GM12891 (cell line): Measurements from ENCODE around the gene OR2H1.

ENCODE experiments used
- POLR2A ChIP-seq: IDR thresholded peaks from 2 replicates; pipeline ENCODE4 v1.6.1; 2011; ENCODE audit warnings: low read depth, low read length, control low read depth
- POLR2AphosphoS5 ChIP-seq: IDR thresholded peaks from 2 replicates; pipeline ENCODE4 v1.6.1; 2011; ENCODE audit warnings: low read depth, low read length, control low read depth
- POU2F2 ChIP-seq: IDR thresholded peaks from 2 replicates; pipeline ENCODE4 v1.6.1; 2011; ENCODE audit warnings: low read depth, mild to moderate bottlenecking, control low read depth, low read length, moderate library complexity
- SPI1 ChIP-seq: IDR thresholded peaks from 2 replicates; pipeline ENCODE4 v1.6.1; 2011; ENCODE audit warnings: low read depth, low read length, control low read depth
- TAF1 ChIP-seq: IDR thresholded peaks from 2 replicates; pipeline ENCODE4 v1.6.1; 2011; ENCODE audit warnings: low read depth, low read length, control low read depth

- TF ChIP-seq POLR2A (no peak), TAF1 (no peak), POLR2AphosphoS5 (no peak), SPI1 (no peak), POU2F2 (no peak)
Observed at GRCh38 chr6:29483735-29484134, 26.8 kb downstream of the OR2H1 start.
